K562 (cell line): Measurements from ENCODE around the gene HIGD1C. TPM values are rescaled to one million over a fixed set of nuclear protein-coding genes. Genes with fewer than 3 reads are reported as not detected.
A peak's percentile ranks its signal among the peaks of the same experiment; 100 is the strongest.

Experiments
- ATAC-seq: fragments of 200-7000 bp; cut with Tn5 transposase; 3 replicates; pipeline ENCODE4 v1.9.1; 2020; ENCODE audit warnings: moderate library complexity
- BruUV-seq: library from RNA; stranded (reverse); fragments of 400-500 nt; replicated peaks from 2 replicates; lab custom pipeline; 2021; lab: Mats Ljungman, UMichigan
- CTCF ChIA-PET: fragments of 300-600 bp; formaldehyde crosslinking; extraction: SDS; loops from one replicate; lab custom pipeline; 2021; ENCODE audit warnings: low intra/inter-chr PET ratio; lab: Yijun Ruan, JAX
- POLR2A ChIA-PET: fragments of 300-600, 350-650 bp; sonication (Branson Sonifier 250); formaldehyde crosslinking; extraction: SDS; loops from one replicate; lab custom pipeline; 2021; ENCODE audit warnings: antibody characterized with exemption, inconsistent platforms; lab: Yijun Ruan, JAX
- DNase-seq, 4 experiments: peaks; one replicate each; pipeline versions ENCODE4 v3.0.0 to v3.0.0-alpha.2; 2011 to 2018; ENCODE audit warnings: low spot score in 3 of 4, mixed read lengths in 3 of 4; ENCODE audit errors: extremely low read depth in 1 of 4
- FAIRE-seq: peaks from 2 replicates; lab custom pipeline; 2011; peaks lifted over from hg19 to GRCh38; lab: Jason Lieb, UNC
- H2AFZ ChIP-seq: 2 replicates; pipeline ENCODE4 v1.6.0; 2011; ENCODE audit warnings: low read depth, low read length, control low read depth, inconsistent platforms
- H3K27ac ChIP-seq: fragments of 200-600 bp; 3 replicates; pipeline ENCODE4 v1.8.0; 2011; ENCODE audit warnings: low read depth, mild to moderate bottlenecking, control low read depth, inconsistent platforms, low read length, moderate library complexity, mixed read lengths; ENCODE audit errors: extremely low read depth
- H3K27me3 ChIP-seq, 2 experiments: fragments of 300-600 bp in 1 of 2; 2 replicates in 1 of 2; 3 replicates in 1 of 2; pipeline versions ENCODE4 v1.6.0 to v1.8.0; 2011; ENCODE audit warnings: inconsistent platforms in 2 of 2, low read length in 2 of 2, mild to moderate bottlenecking in 1 of 2, mixed read lengths in 1 of 2, moderate library complexity in 1 of 2; ENCODE audit not compliant: control insufficient read depth in 2 of 2, insufficient read depth in 2 of 2
- H3K36me3 ChIP-seq: fragments of 300-600 bp; 3 replicates; pipeline ENCODE4 v1.8.0; 2011; ENCODE audit warnings: mild to moderate bottlenecking, low read length, inconsistent platforms; ENCODE audit not compliant: control insufficient read depth, insufficient read depth
- H3K4me1 ChIP-seq, 2 experiments: fragments of 200-600 bp in 1 of 2; replicated peaks in 1 of 2; 2 replicates in 1 of 2; 3 replicates in 1 of 2; pipeline versions ENCODE4 v1.5.1 to v1.8.0; 2011; ENCODE audit warnings: inconsistent platforms in 2 of 2, low read length in 2 of 2, mild to moderate bottlenecking in 1 of 2, mixed read lengths in 1 of 2, moderate library complexity in 1 of 2; ENCODE audit not compliant: control insufficient read depth in 2 of 2, insufficient read depth in 2 of 2
- H3K4me2 ChIP-seq: 2 replicates; pipeline ENCODE4 v1.6.1; 2011; ENCODE audit warnings: low read length, control low read depth, inconsistent platforms, mixed read lengths; ENCODE audit not compliant: insufficient read depth
- H3K4me3 ChIP-seq: fragments of 200-600 bp; sonication (generic), shearing (Covaris generic); 2 replicates; pipeline ENCODE4 v1.5.1; 2016; ENCODE audit warnings: control low read depth, inconsistent platforms
- H3K79me2 ChIP-seq: fragments of 200-600 bp; 3 replicates; pipeline ENCODE4 v1.8.0; 2011; ENCODE audit warnings: low read length, inconsistent platforms; ENCODE audit not compliant: control insufficient read depth, insufficient read depth
- H3K9ac ChIP-seq, 2 experiments: 2 replicates each; pipeline versions ENCODE4 v1.6.0 to v1.6.1; 2011; ENCODE audit warnings: low read depth in 2 of 2, low read length in 2 of 2, control low read depth in 1 of 2, inconsistent platforms in 1 of 2, mild to moderate bottlenecking in 1 of 2, mixed read lengths in 1 of 2; ENCODE audit not compliant: insufficient read depth in 1 of 2
- H3K9me1 ChIP-seq: one replicate; pipeline ENCODE4 v1.6.0; 2011; ENCODE audit warnings: inconsistent platforms, mild to moderate bottlenecking, low read length, moderate library complexity; ENCODE audit not compliant: control insufficient read depth, insufficient read depth
- H3K9me3 ChIP-seq: replicated peaks from 2 replicates; pipeline ENCODE4 v1.5.1; 2011; ENCODE audit warnings: low read depth, low read length, inconsistent platforms; ENCODE audit not compliant: control insufficient read depth, insufficient read depth
- H4K20me1 ChIP-seq: replicated peaks from 2 replicates; pipeline ENCODE4 v1.6.1; 2011; ENCODE audit warnings: low read length, inconsistent platforms, mixed read lengths; ENCODE audit not compliant: control insufficient read depth, insufficient read depth
- BCL6 ChIP-seq: fragments of 250-450 bp; sonication (Bioruptor Pico); IDR thresholded peaks from 2 replicates; pipeline ENCODE4 v1.4.0; 2020
- C11orf30 ChIP-seq: fragments of 450-650 bp; IDR thresholded peaks from 2 replicates; pipeline ENCODE4 v1.6.1; 2016; ENCODE audit warnings: low read depth, mild to moderate bottlenecking
- CBX8 ChIP-seq: fragments of 200-600 bp; sonication (generic); IDR thresholded peaks from 2 replicates; pipeline ENCODE4 v1.6.1; 2012; ENCODE audit warnings: borderline replicate concordance, mixed run types, low read depth, mild to moderate bottlenecking, moderate library complexity, mixed read lengths, low read length, control low read depth, inconsistent platforms; ENCODE audit not compliant: poor library complexity, severe bottlenecking; ENCODE audit errors: extremely low read depth
- DPF2 ChIP-seq: fragments of 450-650 bp; IDR thresholded peaks from 2 replicates; pipeline ENCODE4 v1.6.1; 2016
- EP300 ChIP-seq: IDR thresholded peaks from 2 replicates; pipeline ENCODE4 v1.6.1; 2012; ENCODE audit warnings: low read length, improper control_type of control experiment
- FOSL1 ChIP-seq: fragments of 200-800 bp; sonication (Bioruptor generic); conservative IDR thresholded peaks from 2 replicates; pipeline ENCODE4 v1.6.1; 2016; ENCODE audit warnings: missing genetic modification characterization, missing compliant biosample characterization
- JUND ChIP-seq, 2 experiments: IDR thresholded peaks; 2 replicates in 1 of 2; 3 replicates in 1 of 2; pipeline ENCODE4 v1.6.1; 2011; ENCODE audit warnings: borderline replicate concordance in 2 of 2, low read depth in 2 of 2, low read length in 2 of 2, improper control_type of control experiment in 1 of 2, missing biosample characterization in 1 of 2, missing genetic modification characterization in 1 of 2, missing genetic modification reagents in 1 of 2
- MAZ ChIP-seq, 2 experiments: fragments of 450-650 bp in 1 of 2; sonication (generic) in 1 of 2; formaldehyde crosslinking; IDR thresholded peaks in 1 of 2; conservative IDR thresholded peaks in 1 of 2; 2 replicates each; pipeline versions ENCODE4 v1.4.0 to v1.5.0; 2020; ENCODE audit warnings: mild to moderate bottlenecking in 1 of 2, missing genetic modification reagents in 1 of 2
- NFXL1 ChIP-seq: fragments of 450-650 bp; formaldehyde crosslinking; IDR thresholded peaks from 2 replicates; pipeline ENCODE4 v1.4.0; 2021; ENCODE audit warnings: mild to moderate bottlenecking
- RBM15 ChIP-seq: fragments of 200-400 bp; formaldehyde crosslinking; IDR thresholded peaks from 2 replicates; pipeline ENCODE4 v1.6.1; 2018; ENCODE audit warnings: mild to moderate bottlenecking, low read length, moderate library complexity; ENCODE audit not compliant: insufficient read depth
- SMAD3 ChIP-seq: fragments of 450-650 bp; formaldehyde crosslinking; conservative IDR thresholded peaks from 2 replicates; pipeline ENCODE4 v1.4.0; 2020; ENCODE audit warnings: mild to moderate bottlenecking
- SRSF3 ChIP-seq: fragments of 200-400 bp; formaldehyde crosslinking; IDR thresholded peaks from 2 replicates; pipeline ENCODE4 v1.6.1; 2016; ENCODE audit warnings: mild to moderate bottlenecking, low read length, moderate library complexity; ENCODE audit not compliant: insufficient read depth
- TARDBP ChIP-seq: fragments of 450-650 bp; IDR thresholded peaks from 2 replicates; pipeline ENCODE4 v1.6.1; 2016
- TCF3 ChIP-seq: sonication (generic); formaldehyde crosslinking; IDR thresholded peaks from 2 replicates; pipeline ENCODE4 v1.4.0; 2020; ENCODE audit warnings: mild to moderate bottlenecking, missing genetic modification reagents
- TEAD4 ChIP-seq, 2 experiments: sonication (generic) in 1 of 2; formaldehyde crosslinking in 1 of 2; IDR thresholded peaks; 2 replicates each; pipeline versions ENCODE4 v1.6.1 to v1.8.0; 2012 to 2022; ENCODE audit warnings: borderline replicate concordance in 1 of 2, inconsistent platforms in 1 of 2, low read length in 1 of 2, mild to moderate bottlenecking in 1 of 2, missing genetic modification reagents in 1 of 2
- ZBTB8A ChIP-seq: fragments of 450-650 bp; IDR thresholded peaks from 2 replicates; pipeline ENCODE4 v1.6.1; 2018; ENCODE audit warnings: mild to moderate bottlenecking, moderate library complexity; ENCODE audit not compliant: partially characterized antibody
- ZNF124 ChIP-seq: sonication (generic); formaldehyde crosslinking; IDR thresholded peaks from 2 replicates; pipeline ENCODE4 v1.8.1; 2022; ENCODE audit warnings: missing genetic modification reagents
- ZNF146 ChIP-seq: IDR thresholded peaks from one replicate; pipeline ENCODE4 v1.6.1; 2018; ENCODE audit warnings: missing compliant biosample characterization; ENCODE audit not compliant: unreplicated experiment
- ZNF224 ChIP-seq: sonication (generic); formaldehyde crosslinking; IDR thresholded peaks from 2 replicates; pipeline ENCODE4 v1.8.0; 2022; ENCODE audit warnings: mild to moderate bottlenecking, missing genetic modification reagents
- ZNF232 ChIP-seq: sonication (generic); formaldehyde crosslinking; IDR thresholded peaks from 2 replicates; pipeline ENCODE4 v1.8.0; 2022; ENCODE audit warnings: mild to moderate bottlenecking, missing genetic modification reagents
- ZNF584 ChIP-seq: fragments of 200-800 bp; sonication (Bioruptor generic); IDR thresholded peaks from 2 replicates; pipeline ENCODE4 v1.6.1; 2016; ENCODE audit warnings: low read depth, mild to moderate bottlenecking, missing genetic modification characterization, missing compliant biosample characterization
- in situ Hi-C: fragments of 300-500 bp; cut with MboI; formaldehyde crosslinking; loops from 4 replicates; pipeline ENCODE4 v1.15.0; 2018; ENCODE audit warnings: inconsistent platforms, mixed read lengths
- intact Hi-C: fragments of 100-400 bp; cut with micrococcal nuclease; formaldehyde crosslinking; loops from 2 replicates; pipeline ENCODE4 v1.14.2; 2022
- polyA plus RNA-seq, 8 experiments: library from polyadenylated mRNA; depleted of rRNA in 4 of 8; stranded (reverse) in 5 of 8; unstranded in 3 of 8; fragments of >200 nt; fragmentation: Nextera tagmentation in 2 of 8; fragmentation: Illumina TruSeq in 1 of 8; extraction: Ambion mirVana in 2 of 8; extraction: Trizol in 1 of 8; gene quantifications; 2 replicates each; pipeline versions ENCODE4 v1.2.1 to v1.2.3, GENCODE V29; 2011 to 2014; ENCODE audit warnings: inconsistent platforms in 1 of 8, missing spikeins in 1 of 8
- total RNA-seq, 7 experiments: library from RNA; depleted of rRNA in 6 of 7; stranded (reverse); fragments of >200 nt in 6 of 7; fragmentation: Illumina TruSeq in 2 of 7; extraction: Trizol in 2 of 7; gene quantifications; 2 replicates each; pipeline versions ENCODE4 v1.2.1 to v1.2.3, GENCODE V29; 2011 to 2021; ENCODE audit warnings: low replicate concordance in 1 of 7
- TF ChIP-seq, protein P1 (sequence below): fragments of 250-450 bp; sonication (Bioruptor Pico); IDR thresholded peaks from 2 replicates; pipeline ENCODE4 v1.8.0; 2022; ENCODE audit warnings: inconsistent platforms, mild to moderate bottlenecking, moderate library complexity, borderline replicate concordance

Gene HIGD1C
- total and polyA plus RNA-seq, 9 of the 15 experiments (the other 6 are each of a cell fraction or from before 2014, with no cell fraction given), result not detected

DNA sequence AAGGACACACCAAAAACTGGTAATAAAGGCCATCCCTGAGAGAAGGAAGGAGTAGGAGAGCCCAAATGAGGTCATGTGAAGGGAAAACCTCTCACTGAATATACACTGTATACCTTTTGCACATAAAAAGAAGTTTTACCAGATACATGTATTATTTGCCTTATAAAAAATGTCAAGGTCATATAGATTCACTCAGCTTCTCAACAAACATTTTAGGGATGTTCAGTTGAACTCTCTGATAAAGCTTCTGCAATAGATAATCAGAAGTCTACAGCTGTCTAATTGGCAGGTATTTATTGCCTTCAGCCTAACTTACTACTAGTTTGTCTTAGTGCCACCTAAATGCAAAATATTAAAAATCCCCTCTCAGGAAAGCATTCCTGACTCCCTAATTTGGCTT lies 65.1 kb downstream of the HIGD1C start:
- intact Hi-C loops, result no loop called here
- no peak for FAIRE-seq
- TF ChIP-seq MAZ (CRISPR knock-in tag; conservative IDR thresholded peaks at IDR 0.05 in 1 of 2, IDR thresholded peaks at IDR 0.05 in 1 of 2), result no peak
- no peak for TF ChIP-seq SRSF3
- peak; percentile 59; the same call in 1 of the 2 replicates for TF ChIP-seq EP300
- no peak for TF ChIP-seq RBM15
- TF ChIP-seq TARDBP, result no peak
- TF ChIP-seq ZNF584 (CRISPR knock-in tag), result no peak
- TF ChIP-seq NFXL1, result no peak
- no peak for TF ChIP-seq SMAD3 (CRISPR knock-in tag)
- no peak for TF ChIP-seq ZNF224 (CRISPR knock-in tag)
- peak; percentile 62 for TF ChIP-seq TEAD4 (IDR thresholded peaks at IDR 0.05; ENCODE audit: low read length)
- TF ChIP-seq TEAD4 (CRISPR knock-in tag; IDR thresholded peaks at IDR 0.05; ENCODE audit: borderline replicate concordance), result no peak
- TF ChIP-seq DPF2, result peak; percentile 29; the same call in 1 of the 2 replicates
- peak; percentile 67 for TF ChIP-seq TCF3 (CRISPR knock-in tag)
- TF ChIP-seq JUND (IDR thresholded peaks at IDR 0.05; ENCODE audit: borderline replicate concordance, low read depth, low read length), result no peak
- TF ChIP-seq JUND (tag; IDR thresholded peaks at IDR 0.05; ENCODE audit: borderline replicate concordance, low read depth, low read length), result no peak
- no peak for TF ChIP-seq ZNF232 (CRISPR knock-in tag)
- no peak for TF ChIP-seq ZNF124
- TF ChIP-seq ZBTB8A, result no peak
- no peak for TF ChIP-seq CBX8
- no peak for TF ChIP-seq ZNF146 (CRISPR knock-in tag)
- TF ChIP-seq C11orf30, result no peak
- no peak for TF ChIP-seq BCL6 (CRISPR knock-in tag)
- no peak for TF ChIP-seq FOSL1 (tag)
- TF ChIP-seq, protein P1, sequence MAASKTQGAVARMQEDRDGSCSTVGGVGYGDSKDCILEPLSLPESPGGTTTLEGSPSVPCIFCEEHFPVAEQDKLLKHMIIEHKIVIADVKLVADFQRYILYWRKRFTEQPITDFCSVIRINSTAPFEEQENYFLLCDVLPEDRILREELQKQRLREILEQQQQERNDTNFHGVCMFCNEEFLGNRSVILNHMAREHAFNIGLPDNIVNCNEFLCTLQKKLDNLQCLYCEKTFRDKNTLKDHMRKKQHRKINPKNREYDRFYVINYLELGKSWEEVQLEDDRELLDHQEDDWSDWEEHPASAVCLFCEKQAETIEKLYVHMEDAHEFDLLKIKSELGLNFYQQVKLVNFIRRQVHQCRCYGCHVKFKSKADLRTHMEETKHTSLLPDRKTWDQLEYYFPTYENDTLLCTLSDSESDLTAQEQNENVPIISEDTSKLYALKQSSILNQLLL (CRISPR knock-in tag), result no peak

More for the DNA sequence above, 65.1 kb downstream of the HIGD1C start:
- Histone ChIP-seq H3K27ac (peak overlapping the region; percentile 38), H3K9me3 (no peaks in the 10 kb centered on the region), H3K79me2 (peaks cover 96% of the 10 kb centered on the region), H3K4me3 (no peak overlapping the region), H3K36me3 (no peaks in the 10 kb centered on the region; the same call in 1 of the 3 replicates), H3K9me1 (no peaks in the 10 kb centered on the region), H3K4me1 (peaks cover 34 to 54% of the 10 kb centered on the region in 2 experiments), H3K27me3 (no peaks in the 10 kb centered on the region), H3K9ac (peak overlapping the region in 1 of 2 experiments; percentile 17; a peak in 1 of 4 replicates), H2AFZ (no peak overlapping the region), H4K20me1 (no peaks in the 10 kb centered on the region), H3K4me2 (peak overlapping the region; percentile 52)
- ATAC-seq (no peak), DNase-seq (no peak)
- in situ Hi-C loops, result no loop called here
- CTCF ChIA-PET, result no interaction called here
- POLR2A ChIA-PET, result interaction anchor here (0.7 to 1.4 kb wide), 4 partner anchors 8 to 95 kb away, joined by 3 to 5 read pairs (median 4); partner anchors contain the start of gene SLC11A2
- no TSS peak for BruUV-seq
